Epidermal melanocyte (primary cell): ENCODE measurements around the gene C19orf33.

ENCODE experiments used
- DNase-seq: peaks from one replicate; pipeline ENCODE4 v3.0.0; 2011; ENCODE audit warnings: low spot score; ENCODE audit not compliant: insufficient read length

C19orf33 gene

GRCh38 chr19:38278751-38279150 is 25.3 kb upstream of the C19orf33 start:
- DNase-seq: no peak

- no peak for DNase-seq
These were observed 23.8 kb upstream of the C19orf33 start for GRCh38 chr19:38280030-38280921.

GRCh38 chr19:38281811-38282566 is 22.1 kb upstream of the C19orf33 start:
- no peak for DNase-seq

- DNase-seq: no peak
These were observed 20.8 kb upstream of the C19orf33 start for GRCh38 chr19:38283271-38283670.

- no peak for DNase-seq
These were observed 19.6 kb upstream of the C19orf33 start for GRCh38 chr19:38284422-38284821.

- no peak for DNase-seq
These were observed 18.5 kb upstream of the C19orf33 start for GRCh38 chr19:38285567-38285966.

GRCh38 chr19:38287604-38288003 is 16.4 kb upstream of the C19orf33 start:
- no peak for DNase-seq

GRCh38 chr19:38288123-38288855 is 15.8 kb upstream of the C19orf33 start:
- no peak for DNase-seq

GRCh38 chr19:38289955-38290354 is 14.1 kb upstream of the C19orf33 start:
- DNase-seq: no peak

GRCh38 chr19:38290631-38291147 is 13.4 kb upstream of the C19orf33 start:
- DNase-seq: no peak

GRCh38 chr19:38291855-38292254 is 12.2 kb upstream of the C19orf33 start:
- no peak for DNase-seq

- DNase-seq: no peak
These were observed 10.8 kb upstream of the C19orf33 start for GRCh38 chr19:38293281-38293680.

GRCh38 chr19:38294090-38294489 is 10.0 kb upstream of the C19orf33 start:
- DNase-seq: peak; percentile 56

- no peak for DNase-seq
These were observed 5.0 kb upstream of the C19orf33 start for GRCh38 chr19:38298821-38299680.

- no peak for DNase-seq
These were observed 358 bp downstream of the C19orf33 start for GRCh38 chr19:38304352-38304865.

GRCh38 chr19:38304866-38305429 is 897 bp downstream of the C19orf33 start:
- DNase-seq: no peak

GRCh38 chr19:38306236-38306635 is 2.2 kb downstream of the C19orf33 start:
- no peak for DNase-seq

GRCh38 chr19:38307076-38307475 is 3.0 kb downstream of the C19orf33 start:
- no peak for DNase-seq

GRCh38 chr19:38307597-38307996 is 3.5 kb downstream of the C19orf33 start:
- DNase-seq: no peak
